ENCODE data around the gene SRBD1. TPM values are rescaled to one million over a fixed set of nuclear protein-coding genes. Genes with fewer than 3 reads are reported as not detected.

SRBD1 gene
- total and polyA plus RNA-seq, 2 experiments from 2014 or later = 27.4 to 46.3 TPM

DNA sequence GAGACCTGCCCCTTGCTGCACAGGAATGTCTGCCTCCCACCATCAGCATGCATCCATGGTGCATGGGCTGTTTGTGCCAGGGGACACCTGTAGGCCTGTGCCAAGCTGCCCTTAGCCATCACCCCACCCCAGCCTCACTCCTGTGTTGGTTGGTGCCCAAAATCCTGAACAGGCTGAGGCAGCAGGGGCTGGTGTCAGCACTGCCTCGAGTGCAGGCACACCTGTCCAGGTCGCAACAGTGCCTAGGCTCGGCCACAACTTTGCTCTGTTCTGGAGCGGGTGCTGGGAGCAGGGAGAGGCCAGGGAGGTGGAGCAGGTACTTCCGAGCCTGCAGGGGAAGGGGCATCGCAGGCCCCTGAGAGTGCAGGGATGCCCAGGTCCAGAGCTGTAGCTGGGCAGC lies 69.1 kb downstream of the SRBD1 start:
- Mint-ChIP-seq H3K27me3 (ENCODE audit: insufficient read depth, low read depth, poor library complexity) (no peaks in the 10 kb centered on the region), H3K36me3 (ENCODE audit: low read depth) (peaks cover 55% of the 10 kb centered on the region), H3K4me1 (no peaks in the 10 kb centered on the region), H3K4me3 (no peak overlapping the region), H3K27ac (no peak overlapping the region), H3K9me3 (peaks cover 29% of the 10 kb centered on the region)
- no peak overlapping the region for H2AFZ ChIP-seq
- no peaks in the 10 kb centered on the region for H3K27me3 ChIP-seq (ENCODE audit: insufficient read depth)
- no peak overlapping the region for H3K4me2 ChIP-seq
- no peak for ATAC-seq
- H3F3A ChIP-seq (replicated peaks; ENCODE audit: low read depth) = no peaks in the 10 kb centered on the region
- H3K36me3 ChIP-seq (ENCODE audit: insufficient read depth) = peaks cover 32% of the 10 kb centered on the region
- H3K79me2 ChIP-seq (replicated peaks; ENCODE audit: insufficient read depth) = no peaks in the 10 kb centered on the region
- no peak overlapping the region for H3K4me3 ChIP-seq
- no peak for DNase-seq (ENCODE audit: low spot score)
- H3K4me1 ChIP-seq (ENCODE audit: insufficient read depth) = no peaks in the 10 kb centered on the region
- TF ChIP-seq EZH2phosphoT487 (IDR thresholded peaks at IDR 0.05; ENCODE audit: unreplicated experiment) (no peak), EZH2 (IDR thresholded peaks at IDR 0.05; ENCODE audit: low read depth, unreplicated experiment) (no peak), STAT1 (IDR thresholded peaks at IDR 0.05; ENCODE audit: unreplicated experiment) (no peak), NANOG (IDR thresholded peaks at IDR 0.05; ENCODE audit: borderline replicate concordance) (no peak), POLR2AphosphoS5 (IDR thresholded peaks at IDR 0.05; ENCODE audit: low read depth) (no peak), JUNB (IDR thresholded peaks at IDR 0.05; ENCODE audit: unreplicated experiment) (no peak), ZNF331 (CRISPR knock-in tag; IDR thresholded peaks at IDR 0.05; ENCODE audit: low read depth) (no peak), CREB1 (CRISPR knock-in tag; IDR thresholded peaks at IDR 0.05; ENCODE audit: low read depth) (no peak), ZNF114 (CRISPR knock-in tag; IDR thresholded peaks at IDR 0.05) (no peak)
- TF ChIP-seq, protein P1, sequence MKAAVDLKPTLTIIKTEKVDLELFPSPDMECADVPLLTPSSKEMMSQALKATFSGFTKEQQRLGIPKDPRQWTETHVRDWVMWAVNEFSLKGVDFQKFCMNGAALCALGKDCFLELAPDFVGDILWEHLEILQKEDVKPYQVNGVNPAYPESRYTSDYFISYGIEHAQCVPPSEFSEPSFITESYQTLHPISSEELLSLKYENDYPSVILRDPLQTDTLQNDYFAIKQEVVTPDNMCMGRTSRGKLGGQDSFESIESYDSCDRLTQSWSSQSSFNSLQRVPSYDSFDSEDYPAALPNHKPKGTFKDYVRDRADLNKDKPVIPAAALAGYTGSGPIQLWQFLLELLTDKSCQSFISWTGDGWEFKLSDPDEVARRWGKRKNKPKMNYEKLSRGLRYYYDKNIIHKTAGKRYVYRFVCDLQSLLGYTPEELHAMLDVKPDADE (IDR thresholded peaks at IDR 0.05) = no peak
- TF ChIP-seq, protein P2, sequence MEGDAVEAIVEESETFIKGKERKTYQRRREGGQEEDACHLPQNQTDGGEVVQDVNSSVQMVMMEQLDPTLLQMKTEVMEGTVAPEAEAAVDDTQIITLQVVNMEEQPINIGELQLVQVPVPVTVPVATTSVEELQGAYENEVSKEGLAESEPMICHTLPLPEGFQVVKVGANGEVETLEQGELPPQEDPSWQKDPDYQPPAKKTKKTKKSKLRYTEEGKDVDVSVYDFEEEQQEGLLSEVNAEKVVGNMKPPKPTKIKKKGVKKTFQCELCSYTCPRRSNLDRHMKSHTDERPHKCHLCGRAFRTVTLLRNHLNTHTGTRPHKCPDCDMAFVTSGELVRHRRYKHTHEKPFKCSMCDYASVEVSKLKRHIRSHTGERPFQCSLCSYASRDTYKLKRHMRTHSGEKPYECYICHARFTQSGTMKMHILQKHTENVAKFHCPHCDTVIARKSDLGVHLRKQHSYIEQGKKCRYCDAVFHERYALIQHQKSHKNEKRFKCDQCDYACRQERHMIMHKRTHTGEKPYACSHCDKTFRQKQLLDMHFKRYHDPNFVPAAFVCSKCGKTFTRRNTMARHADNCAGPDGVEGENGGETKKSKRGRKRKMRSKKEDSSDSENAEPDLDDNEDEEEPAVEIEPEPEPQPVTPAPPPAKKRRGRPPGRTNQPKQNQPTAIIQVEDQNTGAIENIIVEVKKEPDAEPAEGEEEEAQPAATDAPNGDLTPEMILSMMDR (conservative IDR thresholded peaks at IDR 0.05; ENCODE audit: low read depth in 2 of 2) = no peak
- TF ChIP-seq, protein P3, sequence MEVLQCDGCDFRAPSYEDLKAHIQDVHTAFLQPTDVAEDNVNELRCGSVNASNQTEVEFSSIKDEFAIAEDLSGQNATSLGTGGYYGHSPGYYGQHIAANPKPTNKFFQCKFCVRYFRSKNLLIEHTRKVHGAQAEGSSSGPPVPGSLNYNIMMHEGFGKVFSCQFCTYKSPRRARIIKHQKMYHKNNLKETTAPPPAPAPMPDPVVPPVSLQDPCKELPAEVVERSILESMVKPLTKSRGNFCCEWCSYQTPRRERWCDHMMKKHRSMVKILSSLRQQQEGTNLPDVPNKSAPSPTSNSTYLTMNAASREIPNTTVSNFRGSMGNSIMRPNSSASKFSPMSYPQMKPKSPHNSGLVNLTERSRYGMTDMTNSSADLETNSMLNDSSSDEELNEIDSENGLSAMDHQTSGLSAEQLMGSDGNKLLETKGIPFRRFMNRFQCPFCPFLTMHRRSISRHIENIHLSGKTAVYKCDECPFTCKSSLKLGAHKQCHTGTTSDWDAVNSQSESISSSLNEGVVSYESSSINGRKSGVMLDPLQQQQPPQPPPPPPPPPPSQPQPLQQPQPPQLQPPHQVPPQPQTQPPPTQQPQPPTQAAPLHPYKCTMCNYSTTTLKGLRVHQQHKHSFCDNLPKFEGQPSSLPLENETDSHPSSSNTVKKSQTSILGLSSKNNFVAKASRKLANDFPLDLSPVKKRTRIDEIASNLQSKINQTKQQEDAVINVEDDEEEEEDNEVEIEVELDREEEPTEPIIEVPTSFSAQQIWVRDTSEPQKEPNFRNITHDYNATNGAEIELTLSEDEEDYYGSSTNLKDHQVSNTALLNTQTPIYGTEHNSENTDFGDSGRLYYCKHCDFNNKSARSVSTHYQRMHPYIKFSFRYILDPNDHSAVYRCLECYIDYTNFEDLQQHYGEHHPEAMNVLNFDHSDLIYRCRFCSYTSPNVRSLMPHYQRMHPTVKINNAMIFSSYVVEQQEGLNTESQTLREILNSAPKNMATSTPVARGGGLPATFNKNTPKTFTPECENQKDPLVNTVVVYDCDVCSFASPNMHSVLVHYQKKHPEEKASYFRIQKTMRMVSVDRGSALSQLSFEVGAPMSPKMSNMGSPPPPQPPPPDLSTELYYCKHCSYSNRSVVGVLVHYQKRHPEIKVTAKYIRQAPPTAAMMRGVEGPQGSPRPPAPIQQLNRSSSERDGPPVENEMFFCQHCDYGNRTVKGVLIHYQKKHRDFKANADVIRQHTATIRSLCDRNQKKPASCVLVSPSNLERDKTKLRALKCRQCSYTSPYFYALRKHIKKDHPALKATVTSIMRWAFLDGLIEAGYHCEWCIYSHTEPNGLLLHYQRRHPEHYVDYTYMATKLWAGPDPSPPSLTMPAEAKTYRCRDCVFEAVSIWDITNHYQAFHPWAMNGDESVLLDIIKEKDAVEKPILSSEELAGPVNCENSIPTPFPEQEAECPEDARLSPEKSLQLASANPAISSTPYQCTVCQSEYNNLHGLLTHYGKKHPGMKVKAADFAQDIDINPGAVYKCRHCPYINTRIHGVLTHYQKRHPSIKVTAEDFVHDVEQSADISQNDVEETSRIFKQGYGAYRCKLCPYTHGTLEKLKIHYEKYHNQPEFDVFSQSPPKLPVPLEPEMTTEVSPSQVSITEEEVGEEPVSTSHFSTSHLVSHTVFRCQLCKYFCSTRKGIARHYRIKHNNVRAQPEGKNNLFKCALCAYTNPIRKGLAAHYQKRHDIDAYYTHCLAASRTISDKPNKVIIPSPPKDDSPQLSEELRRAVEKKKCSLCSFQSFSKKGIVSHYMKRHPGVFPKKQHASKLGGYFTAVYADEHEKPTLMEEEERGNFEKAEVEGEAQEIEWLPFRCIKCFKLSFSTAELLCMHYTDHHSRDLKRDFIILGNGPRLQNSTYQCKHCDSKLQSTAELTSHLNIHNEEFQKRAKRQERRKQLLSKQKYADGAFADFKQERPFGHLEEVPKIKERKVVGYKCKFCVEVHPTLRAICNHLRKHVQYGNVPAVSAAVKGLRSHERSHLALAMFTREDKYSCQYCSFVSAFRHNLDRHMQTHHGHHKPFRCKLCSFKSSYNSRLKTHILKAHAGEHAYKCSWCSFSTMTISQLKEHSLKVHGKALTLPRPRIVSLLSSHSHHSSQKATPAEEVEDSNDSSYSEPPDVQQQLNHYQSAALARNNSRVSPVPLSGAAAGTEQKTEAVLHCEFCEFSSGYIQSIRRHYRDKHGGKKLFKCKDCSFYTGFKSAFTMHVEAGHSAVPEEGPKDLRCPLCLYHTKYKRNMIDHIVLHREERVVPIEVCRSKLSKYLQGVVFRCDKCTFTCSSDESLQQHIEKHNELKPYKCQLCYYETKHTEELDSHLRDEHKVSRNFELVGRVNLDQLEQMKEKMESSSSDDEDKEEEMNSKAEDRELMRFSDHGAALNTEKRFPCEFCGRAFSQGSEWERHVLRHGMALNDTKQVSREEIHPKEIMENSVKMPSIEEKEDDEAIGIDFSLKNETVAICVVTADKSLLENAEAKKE (CRISPR knock-in tag; IDR thresholded peaks at IDR 0.05) = no peak
- TF ChIP-seq, protein P4, sequence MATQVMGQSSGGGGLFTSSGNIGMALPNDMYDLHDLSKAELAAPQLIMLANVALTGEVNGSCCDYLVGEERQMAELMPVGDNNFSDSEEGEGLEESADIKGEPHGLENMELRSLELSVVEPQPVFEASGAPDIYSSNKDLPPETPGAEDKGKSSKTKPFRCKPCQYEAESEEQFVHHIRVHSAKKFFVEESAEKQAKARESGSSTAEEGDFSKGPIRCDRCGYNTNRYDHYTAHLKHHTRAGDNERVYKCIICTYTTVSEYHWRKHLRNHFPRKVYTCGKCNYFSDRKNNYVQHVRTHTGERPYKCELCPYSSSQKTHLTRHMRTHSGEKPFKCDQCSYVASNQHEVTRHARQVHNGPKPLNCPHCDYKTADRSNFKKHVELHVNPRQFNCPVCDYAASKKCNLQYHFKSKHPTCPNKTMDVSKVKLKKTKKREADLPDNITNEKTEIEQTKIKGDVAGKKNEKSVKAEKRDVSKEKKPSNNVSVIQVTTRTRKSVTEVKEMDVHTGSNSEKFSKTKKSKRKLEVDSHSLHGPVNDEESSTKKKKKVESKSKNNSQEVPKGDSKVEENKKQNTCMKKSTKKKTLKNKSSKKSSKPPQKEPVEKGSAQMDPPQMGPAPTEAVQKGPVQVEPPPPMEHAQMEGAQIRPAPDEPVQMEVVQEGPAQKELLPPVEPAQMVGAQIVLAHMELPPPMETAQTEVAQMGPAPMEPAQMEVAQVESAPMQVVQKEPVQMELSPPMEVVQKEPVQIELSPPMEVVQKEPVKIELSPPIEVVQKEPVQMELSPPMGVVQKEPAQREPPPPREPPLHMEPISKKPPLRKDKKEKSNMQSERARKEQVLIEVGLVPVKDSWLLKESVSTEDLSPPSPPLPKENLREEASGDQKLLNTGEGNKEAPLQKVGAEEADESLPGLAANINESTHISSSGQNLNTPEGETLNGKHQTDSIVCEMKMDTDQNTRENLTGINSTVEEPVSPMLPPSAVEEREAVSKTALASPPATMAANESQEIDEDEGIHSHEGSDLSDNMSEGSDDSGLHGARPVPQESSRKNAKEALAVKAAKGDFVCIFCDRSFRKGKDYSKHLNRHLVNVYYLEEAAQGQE (IDR thresholded peaks at IDR 0.05; ENCODE audit: unreplicated experiment) = no peak
- no peaks in the 10 kb centered on the region for H3K9me2 ChIP-seq (ENCODE audit: insufficient read depth)
- H4K20me1 ChIP-seq (replicated peaks; ENCODE audit: insufficient read depth) = 0 out of 2 replicates have a peak, but pooled peaks cover 3% of the 10 kb centered on the region
- H3K27ac ChIP-seq (ENCODE audit: low read depth) = no peak overlapping the region
